ENCODE measurements around the gene LRRC23. TPM values are rescaled to one million over a fixed set of nuclear protein-coding genes. Genes with fewer than 3 reads are reported as not detected.

LRRC23 gene
- total RNA-seq, 2 experiments from 2014 or later: 4.6 to 5.3 TPM

- DNase-seq (peak; percentile 61), ATAC-seq (no peak)
- intact Hi-C loops (cut with micrococcal nuclease): loop anchor here (10.0 kb wide), 1 partner anchor 156 kb away; the partner anchor contains the start of gene C1RL
- CTCF ChIA-PET: interaction anchor here (1.3 to 22.8 kb wide), 7 partner anchors 11 to 159 kb away, joined by 3 to 460 read pairs (median 8); partner anchors contain the start of gene SPSB2
- Mint-ChIP-seq H3K36me3 (ENCODE audit: low read depth) (peaks cover 51% of the 10 kb centered on the region), H3K4me3 (peak overlapping the region; percentile 70), H3K9me3 (no peaks in the 10 kb centered on the region), H3K4me1 (ENCODE audit: low read depth) (peaks cover 50% of the 10 kb centered on the region), H3K27ac (peak overlapping the region; percentile 93), H3K27me3 (no peaks in the 10 kb centered on the region)
- peak; percentile 2 for TF ChIP-seq CTCF (IDR thresholded peaks at IDR 0.05)
- POLR2A ChIA-PET: interaction anchor here (0.8 to 36.0 kb wide), 4 partner anchors 6 to 29 kb away, joined by 3 to 1266 read pairs (median 654); partner anchors contain the start of genes ATN1, C12orf57, EMG1 and PHB2
Measured at GRCh38 chr12:6948873-6949594, 44.4 kb downstream of the LRRC23 start.

GRCh38 chr12:6950401-6950801, 45.8 kb downstream of the LRRC23 start:
- Mint-ChIP-seq H3K27ac (peak overlapping the region; percentile 93), H3K4me3 (peak overlapping the region; percentile 95), H3K36me3 (ENCODE audit: low read depth) (peaks cover 56% of the 10 kb centered on the region), H3K9me3 (no peaks in the 10 kb centered on the region), H3K27me3 (no peaks in the 10 kb centered on the region), H3K4me1 (ENCODE audit: low read depth) (peaks cover 57% of the 10 kb centered on the region)
- ATAC-seq (no peak), DNase-seq (peak; percentile 58)
- intact Hi-C loops (cut with micrococcal nuclease): no loop called here
- TF ChIP-seq CTCF (IDR thresholded peaks at IDR 0.05): peak; percentile 51
- ChIA-PET POLR2A (interaction anchor here (5.9 to 36.0 kb wide), 3 partner anchors 4 to 20 kb away, joined by 43 to 1266 read pairs (median 1266); partner anchors contain the start of genes ATN1, C12orf57, EMG1 and PHB2), CTCF (interaction anchor here (0.9 to 22.8 kb wide), 8 partner anchors 10 to 162 kb away, joined by 3 to 460 read pairs (median 8); partner anchors contain the start of gene SPSB2)

- H3K9me3 Mint-ChIP-seq: no peaks in the 10 kb centered on the region
- H3K4me1 Mint-ChIP-seq (ENCODE audit: low read depth): peaks cover 57% of the 10 kb centered on the region
- ChIA-PET CTCF (interaction anchor here (0.9 to 22.8 kb wide), 7 partner anchors 9 to 162 kb away, joined by 3 to 460 read pairs (median 8); partner anchors contain the start of gene SPSB2), POLR2A (interaction anchor here (5.9 to 36.0 kb wide), 3 partner anchors 4 to 19 kb away, joined by 43 to 1266 read pairs (median 1266); partner anchors contain the start of genes ATN1, C12orf57, EMG1 and PHB2)
- H3K4me3 Mint-ChIP-seq: peak within 1 kb of the TSS; percentile 95
- no peak for TF ChIP-seq CTCF (IDR thresholded peaks at IDR 0.05)
- ATAC-seq: peak; percentile 41
- peaks cover 60% of the 10 kb centered on the region for H3K36me3 Mint-ChIP-seq (ENCODE audit: low read depth)
- peak within 1 kb of the TSS; percentile 93 for H3K27ac Mint-ChIP-seq
- peak; percentile 82 for DNase-seq
- intact Hi-C loops (cut with micrococcal nuclease): no loop called here
- H3K27me3 Mint-ChIP-seq: no peaks in the 10 kb centered on the region
Measured at GRCh38 chr12:6950811-6951540, 46.4 kb downstream of the LRRC23 start, which contains the start of gene PTPN6. TSS of gene PTPN6 (plus strand) at chr12:6951356. CDS start at chr12:6951513, 157 bp downstream.

GRCh38 chr12:6951551-6952120, 47.0 kb downstream of the LRRC23 start:
- CTCF ChIA-PET: interaction anchor here (1.4 to 22.8 kb wide), 5 partner anchors 9 to 60 kb away, joined by 3 to 460 read pairs (median 3); no protein-coding TSS in a partner anchor
- no peak for ATAC-seq
- Mint-ChIP-seq H3K4me1 (ENCODE audit: low read depth) (peaks cover 63% of the 10 kb centered on the region), H3K4me3 (peak overlapping the region; percentile 95), H3K9me3 (no peaks in the 10 kb centered on the region), H3K27me3 (no peaks in the 10 kb centered on the region), H3K36me3 (ENCODE audit: low read depth) (peaks cover 63% of the 10 kb centered on the region), H3K27ac (peak overlapping the region; percentile 93)
- POLR2A ChIA-PET: interaction anchor here (1.3 to 36.0 kb wide), 4 partner anchors 3 to 166 kb away, joined by 5 to 1266 read pairs (median 654); partner anchors contain the start of genes ATN1, C12orf57, EMG1 and PHB2
- intact Hi-C loops (cut with micrococcal nuclease): no loop called here
- no peak for TF ChIP-seq CTCF (IDR thresholded peaks at IDR 0.05)
- peak; percentile 49 for DNase-seq

Data from activated CD8-positive, alpha-beta T cell treated with anti-CD3 and anti-CD28 coated beads for 36 hours (primary cell).